ENCODE results near the gene PC.

DNA sequence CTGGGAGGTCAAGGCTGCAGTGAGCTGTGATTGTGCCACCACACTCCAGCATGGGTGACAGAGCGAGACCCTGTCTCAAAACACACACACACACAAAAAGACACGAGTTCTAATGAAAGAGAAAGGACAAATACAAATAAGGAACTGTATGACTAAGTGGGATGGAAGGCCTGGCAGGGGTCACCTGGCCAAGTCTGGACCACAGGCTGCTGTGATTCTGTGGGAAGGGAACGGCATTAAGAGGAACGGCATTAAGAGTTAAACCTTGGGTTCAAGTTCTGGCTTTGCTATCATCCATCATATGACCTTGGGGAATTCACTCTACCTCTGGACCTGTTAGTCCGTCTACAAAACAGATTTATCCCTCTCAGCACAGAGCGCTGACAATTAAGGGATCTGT lies 53.6 kb downstream of the PC start:
- TF ChIP-seq, protein P1, sequence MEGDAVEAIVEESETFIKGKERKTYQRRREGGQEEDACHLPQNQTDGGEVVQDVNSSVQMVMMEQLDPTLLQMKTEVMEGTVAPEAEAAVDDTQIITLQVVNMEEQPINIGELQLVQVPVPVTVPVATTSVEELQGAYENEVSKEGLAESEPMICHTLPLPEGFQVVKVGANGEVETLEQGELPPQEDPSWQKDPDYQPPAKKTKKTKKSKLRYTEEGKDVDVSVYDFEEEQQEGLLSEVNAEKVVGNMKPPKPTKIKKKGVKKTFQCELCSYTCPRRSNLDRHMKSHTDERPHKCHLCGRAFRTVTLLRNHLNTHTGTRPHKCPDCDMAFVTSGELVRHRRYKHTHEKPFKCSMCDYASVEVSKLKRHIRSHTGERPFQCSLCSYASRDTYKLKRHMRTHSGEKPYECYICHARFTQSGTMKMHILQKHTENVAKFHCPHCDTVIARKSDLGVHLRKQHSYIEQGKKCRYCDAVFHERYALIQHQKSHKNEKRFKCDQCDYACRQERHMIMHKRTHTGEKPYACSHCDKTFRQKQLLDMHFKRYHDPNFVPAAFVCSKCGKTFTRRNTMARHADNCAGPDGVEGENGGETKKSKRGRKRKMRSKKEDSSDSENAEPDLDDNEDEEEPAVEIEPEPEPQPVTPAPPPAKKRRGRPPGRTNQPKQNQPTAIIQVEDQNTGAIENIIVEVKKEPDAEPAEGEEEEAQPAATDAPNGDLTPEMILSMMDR (conservative IDR thresholded peaks at IDR 0.05; ENCODE audit: low read depth, low read length) = no peak
- TF ChIP-seq EZH2 (IDR thresholded peaks at IDR 0.05; ENCODE audit: borderline replicate concordance, low read depth, low read length, poor library complexity, severe bottlenecking) = no peak

Data from A673 (cell line).